8988T (cell line): ENCODE results near the gene TMEM181.

Experiments
- DNase-seq: peaks from one replicate; pipeline ENCODE4 v3.0.0; 2011

The TMEM181 gene

GRCh38 chr6:158565482-158566040 lies 5.7 kb downstream of the TMEM181 start:
- no peak for DNase-seq

- DNase-seq: no peak
These were observed 6.4 kb downstream of the TMEM181 start for GRCh38 chr6:158566207-158566818.

DNA sequence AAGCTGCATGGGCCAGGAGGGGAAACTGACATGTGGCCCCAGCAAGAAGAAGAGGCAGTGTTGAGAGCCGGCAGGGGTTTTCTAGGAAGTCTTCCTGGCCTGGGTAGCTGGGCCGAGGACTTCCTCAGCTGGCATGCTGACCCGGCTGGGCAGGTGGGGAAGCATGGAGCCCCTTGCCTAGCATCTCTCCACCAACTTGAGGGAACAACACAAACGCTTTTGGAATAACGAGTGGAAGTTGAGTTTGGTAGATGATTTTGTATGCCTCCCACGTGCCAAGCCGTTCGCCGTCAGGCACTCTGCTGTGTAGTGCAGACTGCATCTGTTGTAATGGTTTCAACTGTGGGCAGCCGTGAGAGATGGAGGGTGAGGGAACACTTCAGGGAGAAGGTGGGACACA lies 7.3 kb downstream of the TMEM181 start:
- DNase-seq: no peak

- no peak for DNase-seq
These were observed 8.0 kb downstream of the TMEM181 start for GRCh38 chr6:158567871-158568401.

GRCh38 chr6:158568549-158568948 lies 8.7 kb downstream of the TMEM181 start:
- no peak for DNase-seq

GRCh38 chr6:158569036-158569435 lies 9.1 kb downstream of the TMEM181 start:
- DNase-seq: no peak

GRCh38 chr6:158570681-158570962 lies 10.7 kb downstream of the TMEM181 start:
- DNase-seq: no peak

DNA sequence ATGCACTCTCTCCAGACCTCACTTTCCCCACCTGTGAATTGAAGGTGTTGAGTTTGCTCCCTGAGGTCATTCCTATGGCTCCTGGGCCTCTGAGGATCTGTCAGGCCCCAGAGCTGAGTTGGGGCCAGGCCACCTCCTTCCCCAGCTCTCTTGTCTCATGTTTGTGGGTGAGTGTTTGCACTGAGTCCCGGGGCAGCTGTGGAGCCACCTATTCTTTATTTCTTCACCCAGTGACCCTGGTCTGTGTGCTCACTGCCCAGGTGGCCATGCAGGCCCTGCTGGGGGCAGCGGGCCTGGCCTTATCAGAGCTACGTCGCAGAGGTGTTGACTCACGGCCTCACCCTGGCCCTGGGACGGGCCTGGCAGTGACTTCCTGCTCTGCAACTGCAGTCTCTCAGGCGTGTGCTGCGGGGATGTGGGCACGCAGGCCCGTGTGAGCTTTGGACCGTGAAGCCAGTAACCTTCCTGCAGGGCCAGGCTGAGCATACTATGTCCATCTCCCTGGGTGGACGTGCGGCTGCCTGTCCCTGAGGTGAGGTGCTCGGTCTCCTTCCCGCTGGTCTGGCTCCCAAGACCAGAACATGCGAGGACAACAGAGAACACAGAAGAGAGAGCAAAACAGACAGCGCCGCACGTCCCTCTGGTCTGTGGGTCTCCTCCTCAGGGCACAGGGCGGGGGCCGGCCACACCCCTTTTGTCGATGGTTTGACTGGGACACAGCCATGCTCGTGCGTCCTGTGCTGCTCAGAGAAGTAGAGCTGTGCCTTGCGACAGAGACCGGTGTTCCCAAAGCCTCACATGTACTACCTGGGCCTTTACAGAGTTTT lies 12.1 kb downstream of the TMEM181 start:
- DNase-seq: no peak

- DNase-seq: no peak
These were observed 13.0 kb downstream of the TMEM181 start for GRCh38 chr6:158572653-158573541.

DNA sequence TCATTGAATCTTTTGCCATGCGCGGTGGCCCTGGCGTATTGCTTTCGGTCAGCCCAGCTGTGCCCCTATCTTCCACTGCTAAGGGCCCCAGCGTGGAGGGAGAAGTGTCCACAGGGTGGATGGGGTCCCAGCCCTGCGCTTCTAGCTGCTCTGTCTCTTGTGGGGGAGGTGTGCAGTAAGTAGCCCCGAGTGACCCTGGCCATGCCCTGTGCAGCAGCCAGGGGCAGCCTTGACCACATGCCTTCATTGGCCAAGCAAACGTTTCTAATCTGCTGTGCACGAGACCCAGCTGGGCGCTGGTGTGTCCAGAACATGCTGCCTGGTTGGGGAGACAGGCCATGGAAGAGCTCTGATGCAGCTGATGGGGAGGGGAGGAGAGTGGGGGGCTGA lies 13.6 kb downstream of the TMEM181 start:
- DNase-seq: no peak

DNA sequence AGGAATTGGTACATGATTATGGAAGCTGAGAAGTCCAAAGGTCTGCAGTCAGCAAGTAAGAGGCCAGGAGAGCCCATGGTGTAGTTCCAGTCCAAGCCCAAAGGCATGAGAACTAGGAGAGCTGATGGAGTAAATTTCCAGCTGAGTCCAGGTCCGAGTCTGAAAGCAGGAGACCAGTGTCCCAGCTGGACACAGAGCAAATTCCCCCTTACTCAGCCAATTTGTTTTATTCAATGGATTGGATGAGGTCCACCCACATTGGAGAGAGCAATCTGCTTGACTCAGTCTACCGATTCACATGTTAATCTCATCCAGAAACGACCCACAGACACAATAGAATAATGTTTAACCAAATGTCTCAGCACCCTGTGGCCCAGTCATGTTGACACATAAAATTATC lies 14.9 kb downstream of the TMEM181 start:
- DNase-seq: no peak

- no peak for DNase-seq
These were observed 15.7 kb downstream of the TMEM181 start for GRCh38 chr6:158575550-158575949.

DNA sequence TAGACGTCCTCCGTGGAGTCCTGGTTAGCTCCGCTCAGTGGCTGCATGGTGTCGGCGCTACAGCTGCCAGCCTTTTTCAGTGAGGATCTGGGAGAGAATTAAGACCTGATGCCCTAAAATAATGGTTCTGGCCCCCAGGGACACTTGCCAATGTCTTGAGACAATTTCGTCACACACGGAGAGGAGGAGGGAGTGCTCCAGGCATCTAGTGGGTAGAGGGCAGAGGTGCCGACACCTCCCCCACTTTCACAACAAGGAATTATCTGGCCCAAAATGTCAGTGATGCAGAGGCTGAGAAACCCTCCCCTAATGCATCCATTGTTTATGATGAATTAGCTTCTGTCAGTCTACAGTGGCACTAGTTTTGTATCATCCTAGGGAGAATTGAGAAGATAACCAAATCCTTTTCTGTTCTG lies 24.4 kb downstream of the TMEM181 start:
- DNase-seq: no peak

GRCh38 chr6:158586652-158587051 lies 26.8 kb downstream of the TMEM181 start:
- no peak for DNase-seq

- DNase-seq: no peak
These were observed 29.5 kb downstream of the TMEM181 start for GRCh38 chr6:158589366-158589765.

- DNase-seq: no peak
These were observed 31.4 kb downstream of the TMEM181 start for GRCh38 chr6:158591134-158591809.

- DNase-seq: no peak
These were observed 31.9 kb downstream of the TMEM181 start for GRCh38 chr6:158591810-158592209.

DNA sequence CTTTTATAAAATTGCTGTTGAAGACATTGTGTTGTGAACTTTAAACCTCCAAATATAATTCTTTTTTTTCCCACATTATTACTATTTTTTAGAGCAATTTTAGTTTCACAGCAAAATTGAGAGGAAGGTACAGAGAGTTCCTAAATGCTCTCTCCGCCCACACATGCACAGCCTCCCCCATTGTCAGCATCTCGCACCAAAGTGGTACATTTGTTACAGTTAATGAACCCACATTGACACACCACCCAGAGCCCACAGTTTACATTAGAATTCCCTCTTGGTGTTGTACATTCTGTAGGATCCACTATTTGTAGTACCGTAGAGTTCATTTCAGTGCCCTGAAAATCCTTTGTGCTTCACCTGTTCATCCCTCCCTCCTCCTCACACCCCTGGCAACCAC lies 33.8 kb downstream of the TMEM181 start:
- no peak for DNase-seq

GRCh38 chr6:158595223-158595622 lies 35.3 kb downstream of the TMEM181 start:
- no peak for DNase-seq

GRCh38 chr6:158596861-158597260 lies 37.0 kb downstream of the TMEM181 start:
- DNase-seq: no peak

DNA sequence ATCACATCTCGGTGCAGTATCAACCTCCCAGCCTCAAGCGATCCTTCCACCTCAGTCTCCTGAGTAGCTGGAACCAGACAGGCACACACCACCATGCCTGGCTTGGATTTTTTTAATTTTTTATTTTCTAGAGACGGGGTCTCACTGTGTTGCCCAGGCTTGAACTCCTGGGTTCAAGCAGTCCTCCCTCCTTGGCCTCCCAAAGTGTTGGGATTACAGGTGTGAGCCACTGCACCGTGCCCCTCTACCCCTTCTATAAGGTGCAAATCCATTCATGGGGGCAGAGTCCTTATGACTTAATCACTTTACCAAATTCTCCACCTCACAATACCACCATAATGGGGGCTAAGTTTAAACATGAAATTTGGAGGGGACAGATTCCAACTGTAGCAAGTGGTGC lies 37.7 kb downstream of the TMEM181 start:
- DNase-seq: no peak

GRCh38 chr6:158599635-158600034 lies 39.7 kb downstream of the TMEM181 start:
- no peak for DNase-seq
